Smooth muscle cell of the pulmonary artery (primary cell): ENCODE results near the gene SPANXN4. TPM values are rescaled to one million over a fixed set of nuclear protein-coding genes. Genes with fewer than 3 reads are reported as not detected.

Source experiments
- total RNA-seq: library from RNA; depleted of rRNA; stranded (reverse); fragments of >200 nt; gene quantifications from 2 replicates; pipeline ENCODE4 v1.2.3, GENCODE V29; 2014

The SPANXN4 gene
- not detected in 2 replicates for total RNA-seq

GRCh38 chrX:143025628-143026027 lies at the start of gene SPANXN4:
TSS of gene SPANXN4 (plus strand) at chrX:143025928. CDS start at chrX:143026015, 87 bp downstream.

